H9 (cell line): ENCODE measurements around the gene ACKR4. TPM values are rescaled to one million over a fixed set of nuclear protein-coding genes. Genes with fewer than 3 reads are reported as not detected.
"Not testable (repeated sequence)": the region's sequence is repeated elsewhere in the genome, so short reads cannot be mapped to it uniquely, and the experiment has no call there.

Experiments used
- DNase-seq: peaks from one replicate; pipeline ENCODE4 v3.0.0-alpha.2; 2017
- H2AFZ ChIP-seq: one replicate; pipeline ENCODE4 v1.6.1; 2013; ENCODE audit warnings: mild to moderate bottlenecking, low read length, control low read depth, moderate library complexity
- H2AK5ac ChIP-seq: 2 replicates; pipeline ENCODE4 v1.6.1; 2013; ENCODE audit warnings: low read length, control low read depth, mixed read lengths; ENCODE audit not compliant: insufficient read length
- H2BK120ac ChIP-seq: one replicate; pipeline ENCODE4 v1.6.1; 2013; ENCODE audit warnings: low read depth, mild to moderate bottlenecking, low read length, control low read depth, inconsistent platforms; ENCODE audit not compliant: poor library complexity, severe bottlenecking
- H2BK12ac ChIP-seq: 2 replicates; pipeline ENCODE4 v1.6.1; 2013; ENCODE audit warnings: low read length, control low read depth, mixed read lengths, low read depth; ENCODE audit not compliant: insufficient read length
- H2BK15ac ChIP-seq: 2 replicates; pipeline ENCODE4 v1.6.1; 2013; ENCODE audit warnings: low read depth, low read length, control low read depth
- H2BK20ac ChIP-seq: one replicate; pipeline ENCODE4 v1.6.1; 2013; ENCODE audit warnings: low read depth, mild to moderate bottlenecking, low read length, control low read depth, inconsistent platforms; ENCODE audit not compliant: poor library complexity, severe bottlenecking
- H2BK5ac ChIP-seq: 2 replicates; pipeline ENCODE4 v1.6.1; 2013; ENCODE audit warnings: low read length, control low read depth, mixed read lengths; ENCODE audit not compliant: insufficient read length
- H3K14ac ChIP-seq: 2 replicates; pipeline ENCODE4 v1.6.1; 2013; ENCODE audit warnings: low read length, control low read depth; ENCODE audit not compliant: insufficient read depth
- H3K18ac ChIP-seq: 2 replicates; pipeline ENCODE4 v1.6.1; 2013; ENCODE audit warnings: low read depth, mild to moderate bottlenecking, mixed read lengths, low read length, control low read depth; ENCODE audit not compliant: insufficient read length
- H3K23ac ChIP-seq: 2 replicates; pipeline ENCODE4 v1.6.1; 2013; ENCODE audit warnings: low read length, control low read depth, mixed read lengths, low read depth; ENCODE audit not compliant: insufficient read length
- H3K23me2 ChIP-seq: 2 replicates; pipeline ENCODE4 v1.6.1; 2013; ENCODE audit warnings: low read depth, mild to moderate bottlenecking, mixed read lengths, low read length, control low read depth; ENCODE audit not compliant: insufficient read length, poor library complexity, severe bottlenecking
- H3K27ac ChIP-seq: 2 replicates; pipeline ENCODE4 v1.5.1; 2013; ENCODE audit warnings: low read length, control low read depth, mixed read lengths, low read depth; ENCODE audit not compliant: insufficient read length
- H3K27me3 ChIP-seq: 2 replicates; pipeline ENCODE4 v1.6.1; 2013; ENCODE audit warnings: low read length, control low read depth, inconsistent platforms; ENCODE audit not compliant: insufficient read depth
- H3K4ac ChIP-seq: 2 replicates; pipeline ENCODE4 v1.6.1; 2013; ENCODE audit warnings: low read depth, mild to moderate bottlenecking, control low read depth, inconsistent platforms, low read length, moderate library complexity
- H3K4me1 ChIP-seq: 2 replicates; pipeline ENCODE4 v1.6.1; 2013; ENCODE audit warnings: low read length, control low read depth, inconsistent platforms; ENCODE audit not compliant: insufficient read depth
- H3K4me2 ChIP-seq: 2 replicates; pipeline ENCODE4 v1.6.1; 2013; ENCODE audit warnings: low read length, control low read depth, mixed read lengths; ENCODE audit not compliant: insufficient read length, insufficient read depth
- H3K56ac ChIP-seq: 2 replicates; pipeline ENCODE4 v1.6.1; 2013; ENCODE audit warnings: low read depth, mild to moderate bottlenecking, mixed read lengths, low read length, control low read depth; ENCODE audit not compliant: insufficient read length
- H3K79me1 ChIP-seq: 2 replicates; pipeline ENCODE4 v1.6.1; 2013; ENCODE audit warnings: low read depth, mild to moderate bottlenecking, moderate library complexity, low read length, control low read depth, inconsistent platforms; ENCODE audit not compliant: insufficient read depth, poor library complexity, severe bottlenecking
- H3K79me2 ChIP-seq: 2 replicates; pipeline ENCODE4 v1.6.1; 2013; ENCODE audit warnings: low read length, control low read depth, inconsistent platforms; ENCODE audit not compliant: insufficient read depth
- H3K9ac ChIP-seq: 2 replicates; pipeline ENCODE4 v1.6.1; 2013; ENCODE audit warnings: low read length, control low read depth, mixed read lengths; ENCODE audit not compliant: insufficient read length; ENCODE audit errors: extremely low read depth
- H3K9me3 ChIP-seq: one replicate; pipeline ENCODE4 v1.6.1; 2013; ENCODE audit warnings: low read depth, low read length, inconsistent platforms; ENCODE audit not compliant: control insufficient read depth
- H3T11ph ChIP-seq: one replicate; pipeline ENCODE4 v1.6.1; 2013; ENCODE audit warnings: mild to moderate bottlenecking, low read length, control low read depth, inconsistent platforms
- H4K20me1 ChIP-seq: one replicate; pipeline ENCODE4 v1.6.1; 2013; ENCODE audit not compliant: control insufficient read depth, insufficient read length, insufficient read depth
- H4K5ac ChIP-seq: 2 replicates; pipeline ENCODE4 v1.6.1; 2013; ENCODE audit warnings: low read depth, mild to moderate bottlenecking, mixed read lengths, low read length, control low read depth; ENCODE audit not compliant: insufficient read length
- H4K8ac ChIP-seq: replicated peaks from 2 replicates; pipeline ENCODE4 v1.6.1; 2013; ENCODE audit warnings: low read length, control low read depth, mixed read lengths, low read depth; ENCODE audit not compliant: insufficient read length
- H4K91ac ChIP-seq: 2 replicates; pipeline ENCODE4 v1.6.1; 2013; ENCODE audit warnings: low read depth, mild to moderate bottlenecking, moderate library complexity, mixed read lengths, low read length, control low read depth; ENCODE audit not compliant: insufficient read length
- H3K27ac Mint-ChIP-seq, 3 experiments: 2 replicates in 2 of 3; 3 replicates in 1 of 3; pipeline ENCODE4 v1.8.0; 2020 to 2021; ENCODE audit warnings: mixed read lengths in 3 of 3, mild to moderate bottlenecking in 1 of 3, moderate library complexity in 1 of 3
- H3K27me3 Mint-ChIP-seq: 2 replicates; pipeline ENCODE4 v1.8.0; 2021; ENCODE audit warnings: low read depth, mild to moderate bottlenecking, moderate library complexity, mixed read lengths
- H3K36me3 Mint-ChIP-seq, 3 experiments: 2 replicates in 2 of 3; 3 replicates in 1 of 3; pipeline ENCODE4 v1.8.0; 2020 to 2021; ENCODE audit warnings: low read depth in 3 of 3, mixed read lengths in 3 of 3; ENCODE audit not compliant: insufficient read depth in 1 of 3
- H3K4me1 Mint-ChIP-seq, 2 experiments: 2 replicates each; pipeline ENCODE4 v1.8.0; 2020; ENCODE audit warnings: mixed read lengths in 2 of 2
- H3K4me3 Mint-ChIP-seq, 2 experiments: 2 replicates in 1 of 2; 3 replicates in 1 of 2; pipeline ENCODE4 v1.8.0; 2020 to 2021; ENCODE audit warnings: mild to moderate bottlenecking in 2 of 2, mixed read lengths in 2 of 2, moderate library complexity in 1 of 2
- H3K9me3 Mint-ChIP-seq, 2 experiments: 2 replicates in 1 of 2; 3 replicates in 1 of 2; pipeline ENCODE4 v1.8.0; 2020; ENCODE audit warnings: mild to moderate bottlenecking in 2 of 2, mixed read lengths in 2 of 2, moderate library complexity in 1 of 2
- WGBS: extraction: QIAGEN DNeasy Blood & Tissue Kit; methylation state at CpG from one replicate; pipeline ENCODE4 v1.1.7; 2013; ENCODE audit warnings: missing lambda C conversion rate, low lambda C conversion rate, mixed read lengths; ENCODE audit not compliant: insufficient read length; ENCODE audit errors: extremely low coverage; 5-methylcytosine and 5-hydroxymethylcytosine counted together
- total RNA-seq: library from RNA; stranded (reverse); gene quantifications from 2 replicates; pipeline ENCODE4 v1.2.1, GENCODE V29; 2021
- TF ChIP-seq, protein P1 (sequence below): fragments of 200-600 bp; sonication (generic); conservative IDR thresholded peaks from 3 replicates; pipeline ENCODE4 v1.8.0; 2021; ENCODE audit warnings: antibody characterized with exemption, mild to moderate bottlenecking

Gene ACKR4
- total RNA-seq, 1 experiment from 2014 or later: not detected

DNA sequence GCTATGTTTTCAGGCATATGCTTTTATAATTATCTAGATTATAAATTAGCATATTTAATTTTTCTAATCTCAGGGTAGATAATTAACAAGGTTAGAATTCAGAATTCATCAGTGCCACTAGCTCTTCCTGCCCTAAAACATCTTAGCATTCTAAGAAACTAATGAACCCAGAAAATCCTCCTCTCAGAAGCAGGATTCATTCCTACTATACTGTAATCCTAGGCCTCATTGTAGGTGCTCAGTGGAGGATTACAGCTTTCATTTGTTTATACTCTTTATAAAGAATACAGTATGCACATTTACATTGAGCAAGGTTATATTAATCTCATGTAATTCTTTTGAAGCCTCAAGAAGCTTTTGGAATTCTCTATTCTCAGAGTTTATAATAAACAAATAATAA is 41.6 kb downstream of the ACKR4 start:
- no peaks in the 10 kb centered on the region for H3K79me2 ChIP-seq
- H3K27me3 ChIP-seq: no peaks in the 10 kb centered on the region
- no peak overlapping the region for H2BK12ac ChIP-seq
- no peaks in the 10 kb centered on the region for H3K27me3 Mint-ChIP-seq
- no peak overlapping the region for H2BK15ac ChIP-seq
- H3K18ac ChIP-seq: no peak overlapping the region
- no peaks in the 10 kb centered on the region for H4K20me1 ChIP-seq
- H3K79me1 ChIP-seq: no peaks in the 10 kb centered on the region
- H3K4me1 Mint-ChIP-seq: no peaks in the 10 kb centered on the region
- no peaks in the 10 kb centered on the region for H3K9me3 Mint-ChIP-seq
- no peak overlapping the region for H3K23ac ChIP-seq
- H2BK20ac ChIP-seq: no peak overlapping the region
- H3K23me2 ChIP-seq: no peaks in the 10 kb centered on the region
- H4K5ac ChIP-seq: no peak overlapping the region
- H3K4ac ChIP-seq: no peak overlapping the region
- no peak overlapping the region for H3K27ac Mint-ChIP-seq
- H3K14ac ChIP-seq: no peak overlapping the region
- no peak overlapping the region for H3K56ac ChIP-seq
- no peak overlapping the region for H2AFZ ChIP-seq
- H2BK5ac ChIP-seq: no peak overlapping the region
- no peak overlapping the region for H4K8ac ChIP-seq
- H3T11ph ChIP-seq: no peak overlapping the region
- H2BK120ac ChIP-seq: no peak overlapping the region
- peaks cover 0 to 8% (median 4%) of the 10 kb centered on the region in 3 experiments; a peak in 2 of 7 replicates for H3K36me3 Mint-ChIP-seq
- no peak for DNase-seq
- H3K27ac ChIP-seq: no peak overlapping the region
- H3K4me3 Mint-ChIP-seq: no peak overlapping the region
- H3K4me2 ChIP-seq: no peak overlapping the region
- no peak overlapping the region for H3K9ac ChIP-seq
- TF ChIP-seq, protein P1, sequence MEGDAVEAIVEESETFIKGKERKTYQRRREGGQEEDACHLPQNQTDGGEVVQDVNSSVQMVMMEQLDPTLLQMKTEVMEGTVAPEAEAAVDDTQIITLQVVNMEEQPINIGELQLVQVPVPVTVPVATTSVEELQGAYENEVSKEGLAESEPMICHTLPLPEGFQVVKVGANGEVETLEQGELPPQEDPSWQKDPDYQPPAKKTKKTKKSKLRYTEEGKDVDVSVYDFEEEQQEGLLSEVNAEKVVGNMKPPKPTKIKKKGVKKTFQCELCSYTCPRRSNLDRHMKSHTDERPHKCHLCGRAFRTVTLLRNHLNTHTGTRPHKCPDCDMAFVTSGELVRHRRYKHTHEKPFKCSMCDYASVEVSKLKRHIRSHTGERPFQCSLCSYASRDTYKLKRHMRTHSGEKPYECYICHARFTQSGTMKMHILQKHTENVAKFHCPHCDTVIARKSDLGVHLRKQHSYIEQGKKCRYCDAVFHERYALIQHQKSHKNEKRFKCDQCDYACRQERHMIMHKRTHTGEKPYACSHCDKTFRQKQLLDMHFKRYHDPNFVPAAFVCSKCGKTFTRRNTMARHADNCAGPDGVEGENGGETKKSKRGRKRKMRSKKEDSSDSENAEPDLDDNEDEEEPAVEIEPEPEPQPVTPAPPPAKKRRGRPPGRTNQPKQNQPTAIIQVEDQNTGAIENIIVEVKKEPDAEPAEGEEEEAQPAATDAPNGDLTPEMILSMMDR: no peak
- H4K91ac ChIP-seq: no peak overlapping the region
- H2AK5ac ChIP-seq: no peak overlapping the region
- no peaks in the 10 kb centered on the region for H3K9me3 ChIP-seq
- no peaks in the 10 kb centered on the region for H3K4me1 ChIP-seq

DNA sequence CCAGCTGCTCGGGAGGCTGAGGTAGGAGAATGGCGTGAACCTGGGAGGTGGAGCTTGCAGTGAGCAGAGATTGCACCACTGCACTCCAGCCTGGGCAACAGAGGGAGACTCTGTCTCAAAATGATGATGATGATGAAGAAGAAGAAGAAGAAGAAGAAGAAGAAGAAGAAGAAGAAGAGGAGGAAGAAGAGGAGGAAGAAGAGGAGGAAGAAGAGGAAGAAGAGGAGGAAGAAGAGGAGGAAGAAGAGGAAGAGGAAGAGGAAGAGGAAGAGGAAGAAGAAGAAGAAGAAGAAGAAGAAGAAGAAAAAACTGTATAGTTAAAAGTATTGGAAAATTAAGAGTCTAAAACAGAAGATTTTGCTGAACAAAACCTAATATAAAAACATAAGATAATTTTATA is 44.4 kb downstream of the ACKR4 start:
- H2BK12ac ChIP-seq, H3K4me3 Mint-ChIP-seq, H3K27me3 Mint-ChIP-seq, H3K27ac ChIP-seq, H3K9me3 Mint-ChIP-seq, H3K27me3 ChIP-seq, H2BK120ac ChIP-seq, H3T11ph ChIP-seq, H2AFZ ChIP-seq, H2AK5ac ChIP-seq, H3K56ac ChIP-seq, H3K9me3 ChIP-seq, H3K4me2 ChIP-seq, H3K4me1 ChIP-seq, H3K18ac ChIP-seq, H3K23ac ChIP-seq, H3K36me3 Mint-ChIP-seq, H3K79me1 ChIP-seq, H2BK15ac ChIP-seq, H4K91ac ChIP-seq, H3K79me2 ChIP-seq, H4K8ac ChIP-seq, H3K23me2 ChIP-seq, H3K9ac ChIP-seq, DNase-seq, H2BK5ac ChIP-seq, H3K27ac Mint-ChIP-seq, H4K20me1 ChIP-seq, H2BK20ac ChIP-seq, H3K4ac ChIP-seq, H3K14ac ChIP-seq, H4K5ac ChIP-seq, H3K4me1 Mint-ChIP-seq: not testable (repeated sequence)
- no CpG with 5 or more reads among the region's 2 CpGs for WGBS
